Body of pancreas (tissue), 4 donors: ENCODE measurements around the gene SLC12A8.

Experiments
- POLR2A ChIP-seq, 3 donors: fragments of 450-650 bp; IDR thresholded peaks; one replicate each; pipeline ENCODE4 v1.6.1; 2016; ENCODE audit warnings: antibody characterized with exemption in 3 of 3, mild to moderate bottlenecking in 2 of 3
- TF ChIP-seq, protein P1 (sequence below), 7 experiments: fragments of 450-650 bp in 4 of 7; fragments of 200-600 bp in 3 of 7; sonication (generic) in 3 of 7; IDR thresholded peaks; one replicate each; pipeline ENCODE4 v1.5.1; 2016 to 2019; ENCODE audit warnings: antibody characterized with exemption in 7 of 7

DNA sequence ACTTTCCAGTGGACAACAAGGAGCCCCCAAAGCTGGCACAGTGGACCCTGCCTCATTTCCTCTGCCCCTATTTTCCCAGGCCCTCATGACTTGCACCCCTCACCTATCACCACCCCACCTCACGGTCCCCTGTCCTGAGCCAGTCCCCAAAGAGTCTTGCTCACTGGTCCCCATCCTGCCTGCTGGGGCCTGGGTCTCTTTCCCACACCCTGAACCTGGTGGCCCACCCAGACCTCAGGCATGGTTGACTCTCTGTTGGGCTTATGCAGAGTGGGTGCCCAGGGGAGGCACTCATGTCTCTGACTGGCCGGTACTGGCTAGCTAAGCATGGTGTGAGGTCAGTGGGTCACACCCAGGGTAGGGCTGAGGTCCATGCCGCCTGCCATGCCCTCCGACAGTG is 73.2 kb downstream of the SLC12A8 start:
- TF ChIP-seq, protein P1, sequence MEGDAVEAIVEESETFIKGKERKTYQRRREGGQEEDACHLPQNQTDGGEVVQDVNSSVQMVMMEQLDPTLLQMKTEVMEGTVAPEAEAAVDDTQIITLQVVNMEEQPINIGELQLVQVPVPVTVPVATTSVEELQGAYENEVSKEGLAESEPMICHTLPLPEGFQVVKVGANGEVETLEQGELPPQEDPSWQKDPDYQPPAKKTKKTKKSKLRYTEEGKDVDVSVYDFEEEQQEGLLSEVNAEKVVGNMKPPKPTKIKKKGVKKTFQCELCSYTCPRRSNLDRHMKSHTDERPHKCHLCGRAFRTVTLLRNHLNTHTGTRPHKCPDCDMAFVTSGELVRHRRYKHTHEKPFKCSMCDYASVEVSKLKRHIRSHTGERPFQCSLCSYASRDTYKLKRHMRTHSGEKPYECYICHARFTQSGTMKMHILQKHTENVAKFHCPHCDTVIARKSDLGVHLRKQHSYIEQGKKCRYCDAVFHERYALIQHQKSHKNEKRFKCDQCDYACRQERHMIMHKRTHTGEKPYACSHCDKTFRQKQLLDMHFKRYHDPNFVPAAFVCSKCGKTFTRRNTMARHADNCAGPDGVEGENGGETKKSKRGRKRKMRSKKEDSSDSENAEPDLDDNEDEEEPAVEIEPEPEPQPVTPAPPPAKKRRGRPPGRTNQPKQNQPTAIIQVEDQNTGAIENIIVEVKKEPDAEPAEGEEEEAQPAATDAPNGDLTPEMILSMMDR (IDR thresholded peaks at IDR 0.05) = no peak
- no peak for TF ChIP-seq POLR2A (IDR thresholded peaks at IDR 0.05)
